Neural crest cell (in vitro differentiated cells): Measurements from ENCODE around the gene CPSF7. TPM values are rescaled to one million over a fixed set of nuclear protein-coding genes. Genes with fewer than 3 reads are reported as not detected.

ENCODE experiments used
- DNase-seq: peaks from one replicate; pipeline ENCODE4 v3.0.0; 2021; ENCODE audit warnings: low read depth, mixed read lengths, low spot score
- H3K27ac Mint-ChIP-seq: one replicate; pipeline ENCODE4 v1.8.0; 2021; ENCODE audit warnings: mild to moderate bottlenecking, mixed read lengths; ENCODE audit not compliant: unreplicated experiment
- H3K27me3 Mint-ChIP-seq: 2 replicates; pipeline ENCODE4 v1.8.0; 2021; ENCODE audit warnings: low read depth, mild to moderate bottlenecking, mixed read lengths
- H3K36me3 Mint-ChIP-seq: 2 replicates; pipeline ENCODE4 v1.8.0; 2021; ENCODE audit warnings: low read depth, mild to moderate bottlenecking, mixed read lengths
- H3K4me1 Mint-ChIP-seq: 2 replicates; pipeline ENCODE4 v1.8.0; 2021; ENCODE audit warnings: mixed read lengths
- H3K4me3 Mint-ChIP-seq: one replicate; pipeline ENCODE4 v1.8.0; 2021; ENCODE audit warnings: mild to moderate bottlenecking, mixed read lengths
- H3K9me3 Mint-ChIP-seq: 2 replicates; pipeline ENCODE4 v1.8.0; 2021; ENCODE audit warnings: mixed read lengths
- total RNA-seq: library from RNA; stranded (reverse); gene quantifications from 2 replicates; pipeline ENCODE4 v1.2.1, GENCODE V29; 2021
- TF ChIP-seq, protein P1 (sequence below): fragments of 200-600 bp; sonication (generic); conservative IDR thresholded peaks from 2 replicates; pipeline ENCODE4 v1.5.0; 2021; ENCODE audit warnings: antibody characterized with exemption, mild to moderate bottlenecking

The CPSF7 gene
- total RNA-seq, 1 donor from 2014 or later, result 144 TPM

DNA sequence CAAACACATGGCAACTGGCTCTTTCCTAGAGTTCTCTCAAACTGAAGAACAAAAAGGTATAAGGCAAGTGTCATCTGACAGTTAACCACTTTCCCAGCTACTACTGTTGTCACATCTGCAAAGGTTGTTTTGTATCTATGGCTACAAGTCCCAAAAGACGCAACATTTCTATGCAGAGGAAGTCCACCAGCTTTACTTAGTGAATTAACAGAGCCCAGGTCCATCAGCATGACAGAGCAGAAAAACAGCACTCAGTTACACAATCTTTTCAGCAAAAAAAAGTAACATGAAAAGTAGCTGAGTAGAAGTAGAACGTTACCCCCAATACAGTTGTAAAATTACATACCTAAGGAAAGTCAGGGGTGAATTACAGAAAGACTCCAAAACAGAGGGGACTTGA, 12.1 kb downstream of the CPSF7 start:
- no peaks in the 10 kb centered on the region for H3K9me3 Mint-ChIP-seq
- H3K36me3 Mint-ChIP-seq, result peaks cover 33% of the 10 kb centered on the region
- TF ChIP-seq, protein P1, sequence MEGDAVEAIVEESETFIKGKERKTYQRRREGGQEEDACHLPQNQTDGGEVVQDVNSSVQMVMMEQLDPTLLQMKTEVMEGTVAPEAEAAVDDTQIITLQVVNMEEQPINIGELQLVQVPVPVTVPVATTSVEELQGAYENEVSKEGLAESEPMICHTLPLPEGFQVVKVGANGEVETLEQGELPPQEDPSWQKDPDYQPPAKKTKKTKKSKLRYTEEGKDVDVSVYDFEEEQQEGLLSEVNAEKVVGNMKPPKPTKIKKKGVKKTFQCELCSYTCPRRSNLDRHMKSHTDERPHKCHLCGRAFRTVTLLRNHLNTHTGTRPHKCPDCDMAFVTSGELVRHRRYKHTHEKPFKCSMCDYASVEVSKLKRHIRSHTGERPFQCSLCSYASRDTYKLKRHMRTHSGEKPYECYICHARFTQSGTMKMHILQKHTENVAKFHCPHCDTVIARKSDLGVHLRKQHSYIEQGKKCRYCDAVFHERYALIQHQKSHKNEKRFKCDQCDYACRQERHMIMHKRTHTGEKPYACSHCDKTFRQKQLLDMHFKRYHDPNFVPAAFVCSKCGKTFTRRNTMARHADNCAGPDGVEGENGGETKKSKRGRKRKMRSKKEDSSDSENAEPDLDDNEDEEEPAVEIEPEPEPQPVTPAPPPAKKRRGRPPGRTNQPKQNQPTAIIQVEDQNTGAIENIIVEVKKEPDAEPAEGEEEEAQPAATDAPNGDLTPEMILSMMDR, result no peak
- H3K27me3 Mint-ChIP-seq, result no peaks in the 10 kb centered on the region
- H3K4me3 Mint-ChIP-seq, result no peak overlapping the region
- no peak overlapping the region for H3K27ac Mint-ChIP-seq
- no peak for DNase-seq
- H3K4me1 Mint-ChIP-seq, result no peaks in the 10 kb centered on the region

- Mint-ChIP-seq H3K9me3 (no peaks in the 10 kb centered on the region), H3K27me3 (no peaks in the 10 kb centered on the region), H3K27ac (no peak overlapping the region), H3K4me3 (no peak overlapping the region), H3K36me3 (peaks cover 32% of the 10 kb centered on the region), H3K4me1 (no peaks in the 10 kb centered on the region)
- no peak for DNase-seq
- TF ChIP-seq, protein P1, result no peak
Observed at GRCh38 chr11:61416941-61417340, 12.8 kb downstream of the CPSF7 start.

DNA sequence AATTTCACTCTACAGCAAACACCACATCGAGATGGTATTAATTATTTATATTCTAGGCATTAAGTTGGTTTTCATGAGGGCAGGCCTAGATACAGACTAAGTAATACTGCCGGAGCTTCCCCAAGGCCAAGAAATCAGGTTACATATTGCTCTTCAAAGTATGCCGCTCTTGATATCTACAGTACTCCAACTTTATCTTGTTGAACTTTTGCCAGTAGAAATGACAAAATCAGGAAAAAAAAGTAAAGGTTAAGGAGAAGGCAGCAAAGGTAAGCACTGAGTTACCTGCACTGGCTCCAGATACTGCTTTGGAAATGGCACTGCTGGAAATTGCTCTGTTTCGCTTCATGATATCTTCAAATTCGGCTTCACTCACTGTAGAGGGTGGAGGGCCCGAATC, 14.4 kb downstream of the CPSF7 start:
- H3K27ac Mint-ChIP-seq, result no peak overlapping the region
- H3K4me3 Mint-ChIP-seq, result no peak overlapping the region
- DNase-seq, result no peak
- H3K9me3 Mint-ChIP-seq, result no peaks in the 10 kb centered on the region
- TF ChIP-seq, protein P1, result no peak
- no peaks in the 10 kb centered on the region for H3K4me1 Mint-ChIP-seq
- H3K27me3 Mint-ChIP-seq, result no peaks in the 10 kb centered on the region
- peaks cover 40% of the 10 kb centered on the region for H3K36me3 Mint-ChIP-seq

DNA sequence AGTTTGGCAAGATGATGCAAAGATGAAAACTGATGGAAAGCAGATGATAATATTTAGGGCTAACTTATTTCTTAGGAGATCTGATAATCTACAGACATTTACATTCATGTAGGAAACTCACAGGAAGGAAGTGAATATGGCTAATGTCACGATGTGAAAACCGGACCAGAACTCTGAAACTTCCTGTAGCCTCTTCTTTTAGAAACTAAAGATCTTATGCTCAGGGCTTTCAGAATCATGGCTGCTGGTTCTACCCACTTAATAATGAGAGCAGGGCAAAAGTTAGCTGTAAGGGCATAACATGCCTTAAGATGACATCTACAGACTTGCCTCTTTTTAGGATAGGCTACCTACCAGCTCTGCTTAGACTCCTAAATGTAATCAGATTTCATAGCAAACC, 15.2 kb downstream of the CPSF7 start:
- H3K27ac Mint-ChIP-seq, result no peak overlapping the region
- H3K27me3 Mint-ChIP-seq, result no peaks in the 10 kb centered on the region
- no peaks in the 10 kb centered on the region for H3K9me3 Mint-ChIP-seq
- H3K4me1 Mint-ChIP-seq, result no peaks in the 10 kb centered on the region
- DNase-seq, result no peak
- peaks cover 37% of the 10 kb centered on the region for H3K36me3 Mint-ChIP-seq
- TF ChIP-seq, protein P1, result no peak
- no peak overlapping the region for H3K4me3 Mint-ChIP-seq

DNA sequence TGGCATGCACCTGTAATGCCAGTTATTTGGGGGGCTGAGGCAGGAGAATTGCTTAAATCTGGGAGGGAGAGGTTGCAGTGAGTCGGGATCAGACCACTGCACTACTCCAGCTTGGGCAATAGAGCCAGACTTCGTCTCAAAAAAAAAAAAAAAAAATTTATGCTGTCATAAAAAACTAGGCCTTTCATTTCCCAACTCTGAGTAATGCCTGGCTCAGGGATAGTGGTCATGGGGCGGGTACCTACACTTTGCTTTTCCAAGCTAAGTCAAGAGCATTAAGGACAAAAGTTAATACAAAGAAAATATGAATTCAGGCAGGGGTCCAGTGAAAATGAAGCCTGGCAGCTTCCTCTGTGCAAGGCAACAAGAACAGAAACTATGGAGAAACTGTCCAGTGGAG, 16.3 kb downstream of the CPSF7 start:
- Mint-ChIP-seq H3K4me3 (no peak overlapping the region), H3K36me3 (peaks cover 38% of the 10 kb centered on the region), H3K4me1 (no peaks in the 10 kb centered on the region), H3K9me3 (no peaks in the 10 kb centered on the region), H3K27me3 (no peaks in the 10 kb centered on the region), H3K27ac (no peak overlapping the region)
- TF ChIP-seq, protein P1, result no peak
- DNase-seq, result no peak

- Mint-ChIP-seq H3K27ac (no peak overlapping the region), H3K36me3 (peaks cover 42% of the 10 kb centered on the region), H3K4me1 (no peaks in the 10 kb centered on the region), H3K4me3 (no peak overlapping the region), H3K9me3 (no peaks in the 10 kb centered on the region), H3K27me3 (no peaks in the 10 kb centered on the region)
- no peak for DNase-seq
- TF ChIP-seq, protein P1, result no peak
Observed at GRCh38 chr11:61411589-61411988, 18.2 kb downstream of the CPSF7 start.
